HEK293T (cell line): ENCODE measurements around the gene CCDC171.
"Not testable (repeated sequence)": the region's sequence is repeated elsewhere in the genome, so short reads cannot be mapped to it uniquely, and the experiment has no call there.

Experiments
- CTCF ChIA-PET: fragments of 350-600 bp; formaldehyde crosslinking; extraction: SDS; loops from one replicate; lab custom pipeline; 2021; ENCODE audit warnings: antibody characterized with exemption, inconsistent platforms; lab: Yijun Ruan, JAX
- POLR2A ChIA-PET: fragments of 350-600 bp; formaldehyde crosslinking; extraction: SDS; loops from one replicate; lab custom pipeline; 2020; ENCODE audit warnings: antibody characterized with exemption, inconsistent platforms; lab: Yijun Ruan, JAX
- DNase-seq: peaks from one replicate; pipeline ENCODE4 v3.0.0; 2012; ENCODE audit warnings: mixed read lengths; ENCODE audit errors: extremely low spot score
- ARNT ChIP-seq: fragments of 450-650 bp; IDR thresholded peaks from 2 replicates; pipeline ENCODE4 v1.6.1; 2017; ENCODE audit warnings: mild to moderate bottlenecking
- BHLHE40 ChIP-seq: fragments of 450-650 bp; IDR thresholded peaks from 2 replicates; pipeline ENCODE4 v1.6.1; 2016; ENCODE audit warnings: mild to moderate bottlenecking, moderate library complexity, borderline replicate concordance
- CTBP1 ChIP-seq: fragments of 450-650 bp; IDR thresholded peaks from 2 replicates; pipeline ENCODE4 v1.6.1; 2016; ENCODE audit warnings: borderline replicate concordance
- ELF4 ChIP-seq: fragments of 450-650 bp; IDR thresholded peaks from 2 replicates; pipeline ENCODE4 v1.6.1; 2017; ENCODE audit warnings: antibody characterized with exemption
- FOXA1 ChIP-seq: fragments of 450-650 bp; IDR thresholded peaks from 2 replicates; pipeline ENCODE4 v1.6.1; 2016; ENCODE audit warnings: mild to moderate bottlenecking
- FOXK2 ChIP-seq: fragments of 450-650 bp; IDR thresholded peaks from 2 replicates; pipeline ENCODE4 v1.6.1; 2016; ENCODE audit warnings: mild to moderate bottlenecking
- FOXM1 ChIP-seq: fragments of 450-650 bp; IDR thresholded peaks from 2 replicates; pipeline ENCODE4 v1.6.1; 2017; ENCODE audit warnings: mild to moderate bottlenecking, borderline replicate concordance
- HDGF ChIP-seq: fragments of 450-650 bp; IDR thresholded peaks from 2 replicates; pipeline ENCODE4 v1.6.1; 2017; ENCODE audit warnings: antibody characterized with exemption, borderline replicate concordance
- L3MBTL2 ChIP-seq: fragments of 450-650 bp; conservative IDR thresholded peaks from 2 replicates; pipeline ENCODE4 v1.6.1; 2016; ENCODE audit warnings: mild to moderate bottlenecking
- LEF1 ChIP-seq: fragments of 450-650 bp; IDR thresholded peaks from 2 replicates; pipeline ENCODE4 v1.6.1; 2017; ENCODE audit warnings: mild to moderate bottlenecking, borderline replicate concordance
- NFRKB ChIP-seq: fragments of 450-650 bp; IDR thresholded peaks from 2 replicates; pipeline ENCODE4 v1.6.1; 2016; ENCODE audit warnings: mild to moderate bottlenecking, moderate library complexity
- SP1 ChIP-seq: fragments of 450-650 bp; IDR thresholded peaks from 2 replicates; pipeline ENCODE4 v1.6.1; 2017
- SUZ12 ChIP-seq: fragments of 450-650 bp; IDR thresholded peaks from 2 replicates; pipeline ENCODE4 v1.6.1; 2016; ENCODE audit warnings: mild to moderate bottlenecking
- TARDBP ChIP-seq: fragments of 450-650 bp; IDR thresholded peaks from 2 replicates; pipeline ENCODE4 v1.6.1; 2016
- ZNF384 ChIP-seq: fragments of 450-650 bp; IDR thresholded peaks from 2 replicates; pipeline ENCODE4 v1.6.1; 2016
- TF ChIP-seq, protein P1 (sequence below): fragments of 450-650 bp; IDR thresholded peaks from 2 replicates; pipeline ENCODE4 v1.6.1; 2016

Gene CCDC171

GRCh38 chr9:15524845-15525455, 27.9 kb upstream of the CCDC171 start:
- TF ChIP-seq SP1 (no peak), LEF1 (no peak)
- ChIA-PET CTCF (no interaction called here), POLR2A (no interaction called here)
- no peak for DNase-seq

DNA sequence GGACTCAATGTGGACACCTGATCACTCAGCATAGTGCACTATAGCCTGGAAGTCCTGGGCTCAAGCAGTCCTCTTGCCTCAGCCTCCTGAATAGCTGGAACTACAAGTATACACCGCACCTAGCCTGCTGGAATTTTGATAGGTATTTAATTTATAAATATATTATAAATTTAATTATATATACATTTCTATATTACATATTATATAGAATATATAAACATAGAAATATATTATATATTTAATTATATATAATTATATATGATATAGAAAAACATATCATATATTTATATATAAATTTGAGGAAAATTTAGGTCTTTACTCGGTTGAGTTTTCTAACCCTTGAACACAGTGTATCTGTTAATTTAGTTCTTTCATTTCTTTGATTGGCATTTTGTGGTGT, 26.9 kb upstream of the CCDC171 start:
- CTCF ChIA-PET = no interaction called here
- POLR2A ChIA-PET = no interaction called here
- DNase-seq = no peak
- TF ChIP-seq FOXK2 (no peak), TARDBP (no peak), FOXM1 (no peak), BHLHE40 (no peak), ARNT (no peak), ELF4 (no peak), L3MBTL2 (no peak), SUZ12 (no peak), CTBP1 (no peak), SP1 (no peak), NFRKB (no peak), ZNF384 (no peak), LEF1 (no peak), HDGF (no peak), FOXA1 (no peak)
- TF ChIP-seq, protein P1, sequence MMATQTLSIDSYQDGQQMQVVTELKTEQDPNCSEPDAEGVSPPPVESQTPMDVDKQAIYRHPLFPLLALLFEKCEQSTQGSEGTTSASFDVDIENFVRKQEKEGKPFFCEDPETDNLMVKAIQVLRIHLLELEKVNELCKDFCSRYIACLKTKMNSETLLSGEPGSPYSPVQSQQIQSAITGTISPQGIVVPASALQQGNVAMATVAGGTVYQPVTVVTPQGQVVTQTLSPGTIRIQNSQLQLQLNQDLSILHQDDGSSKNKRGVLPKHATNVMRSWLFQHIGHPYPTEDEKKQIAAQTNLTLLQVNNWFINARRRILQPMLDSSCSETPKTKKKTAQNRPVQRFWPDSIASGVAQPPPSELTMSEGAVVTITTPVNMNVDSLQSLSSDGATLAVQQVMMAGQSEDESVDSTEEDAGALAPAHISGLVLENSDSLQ = no peak

- POLR2A ChIA-PET, DNase-seq: not testable (repeated sequence)
- CTCF ChIA-PET = interaction anchor here (1.0 kb wide), 1 partner anchor 69 kb away, joined by 5 read pairs; no protein-coding TSS in a partner anchor
These were observed 25.8 kb upstream of the CCDC171 start for GRCh38 chr9:15527035-15527434.

DNA sequence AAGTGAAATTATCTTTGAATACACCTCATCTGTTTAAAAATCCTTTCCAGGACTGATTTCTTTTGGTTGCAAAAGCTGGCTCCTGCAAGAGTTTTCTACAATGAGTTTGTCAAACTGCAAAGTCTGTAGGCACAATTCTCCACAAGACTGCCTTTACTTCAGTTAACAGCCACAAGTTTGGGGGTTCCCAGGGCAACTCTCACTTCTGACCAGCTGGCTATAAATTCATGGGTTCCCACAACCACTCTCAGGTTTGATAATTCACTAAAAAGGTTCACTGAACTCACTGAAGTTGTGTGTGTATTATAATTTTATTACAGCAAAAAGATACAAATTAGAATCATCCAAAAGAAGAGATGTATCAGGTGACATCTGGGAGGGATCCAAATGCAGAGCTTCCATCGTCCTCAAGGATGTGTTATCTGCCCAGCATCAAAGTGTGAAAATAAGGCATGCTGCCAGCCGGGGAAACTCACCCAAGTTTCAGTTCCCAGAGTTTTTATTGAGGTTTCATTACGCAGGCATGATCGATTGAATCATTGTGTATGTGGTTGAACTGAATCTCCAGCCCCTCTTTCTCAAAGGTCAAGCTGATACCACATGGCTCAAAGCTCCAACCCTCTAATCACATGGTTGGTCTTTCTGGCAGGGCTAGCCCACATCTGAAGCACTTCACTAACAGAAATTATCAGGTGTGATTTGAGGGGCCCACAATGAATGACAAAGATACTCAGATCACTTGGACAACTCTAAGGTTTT, 23.1 kb upstream of the CCDC171 start:
- TF ChIP-seq SUZ12 = no peak
- TF ChIP-seq SP1 = no peak
- TF ChIP-seq NFRKB = no peak
- no peak for TF ChIP-seq ARNT
- TF ChIP-seq, protein P1 = no peak
- TF ChIP-seq LEF1 = no peak
- no peak for TF ChIP-seq TARDBP
- no peak for TF ChIP-seq HDGF
- no peak for TF ChIP-seq L3MBTL2
- TF ChIP-seq ZNF384 = no peak
- TF ChIP-seq CTBP1 = no peak
- no peak for TF ChIP-seq ELF4
- no peak for TF ChIP-seq BHLHE40
- CTCF ChIA-PET = no interaction called here
- POLR2A ChIA-PET = no interaction called here
- DNase-seq = no peak

GRCh38 chr9:15531380-15531779, 21.5 kb upstream of the CCDC171 start:
- ChIA-PET POLR2A (no interaction called here), CTCF (no interaction called here)
- no peak for TF ChIP-seq LEF1
- no peak for TF ChIP-seq L3MBTL2
- TF ChIP-seq BHLHE40 = no peak
- TF ChIP-seq NFRKB = no peak
- no peak for TF ChIP-seq SUZ12
- TF ChIP-seq ELF4 = no peak
- no peak for TF ChIP-seq FOXA1
- TF ChIP-seq FOXM1 = no peak

DNA sequence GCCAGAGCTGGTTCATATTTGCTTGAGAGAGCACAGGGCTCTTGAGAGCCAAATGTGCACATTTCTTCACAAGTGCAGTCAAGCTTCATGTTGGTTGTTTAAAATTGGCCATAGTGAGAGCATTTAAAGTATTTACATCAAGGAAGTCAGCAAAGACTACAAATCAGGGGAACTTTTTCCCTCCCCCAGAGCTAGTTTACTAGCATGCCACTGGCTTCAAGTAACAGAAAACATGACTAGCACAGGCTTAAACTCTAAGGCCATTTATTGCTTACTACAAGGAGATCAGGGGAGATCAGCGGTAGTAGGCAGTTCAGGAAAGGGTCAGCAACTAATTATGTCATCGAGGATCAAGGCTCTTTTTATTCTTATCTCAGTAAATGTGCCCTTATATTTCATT, 11.0 kb upstream of the CCDC171 start:
- POLR2A ChIA-PET = interaction anchor here (3.9 kb wide), 1 partner anchor 11 kb away, joined by 18 read pairs; the partner anchor contains the start of gene CCDC171
- DNase-seq = no peak
- CTCF ChIA-PET = no interaction called here
- TF ChIP-seq CTBP1 (no peak), FOXA1 (no peak), ELF4 (no peak), FOXM1 (no peak), L3MBTL2 (no peak), ZNF384 (no peak), SP1 (no peak)

More at GRCh38 chr9:15531380-15531779, 21.5 kb upstream of the CCDC171 start:
- DNase-seq = no peak

GRCh38 chr9:15542624-15543023, 10.2 kb upstream of the CCDC171 start:
- DNase-seq = no peak
- ChIA-PET POLR2A (interaction anchor here (1.4 to 3.9 kb wide), 2 partner anchors 10 kb away, joined by 5 to 18 read pairs; partner anchors contain the start of gene CCDC171), CTCF (no interaction called here)
- TF ChIP-seq BHLHE40 (no peak), NFRKB (no peak), FOXA1 (no peak), FOXM1 (no peak), ZNF384 (no peak), SUZ12 (no peak), SP1 (no peak), LEF1 (no peak), FOXK2 (no peak), HDGF (no peak), L3MBTL2 (no peak)
- TF ChIP-seq, protein P1 = no peak
